Measurements from ENCODE around the gene SELENOW.
"Not testable (repeated sequence)": the region's sequence is repeated elsewhere in the genome, so short reads cannot be mapped to it uniquely, and the experiment has no call there.

The SELENOW gene

DNA sequence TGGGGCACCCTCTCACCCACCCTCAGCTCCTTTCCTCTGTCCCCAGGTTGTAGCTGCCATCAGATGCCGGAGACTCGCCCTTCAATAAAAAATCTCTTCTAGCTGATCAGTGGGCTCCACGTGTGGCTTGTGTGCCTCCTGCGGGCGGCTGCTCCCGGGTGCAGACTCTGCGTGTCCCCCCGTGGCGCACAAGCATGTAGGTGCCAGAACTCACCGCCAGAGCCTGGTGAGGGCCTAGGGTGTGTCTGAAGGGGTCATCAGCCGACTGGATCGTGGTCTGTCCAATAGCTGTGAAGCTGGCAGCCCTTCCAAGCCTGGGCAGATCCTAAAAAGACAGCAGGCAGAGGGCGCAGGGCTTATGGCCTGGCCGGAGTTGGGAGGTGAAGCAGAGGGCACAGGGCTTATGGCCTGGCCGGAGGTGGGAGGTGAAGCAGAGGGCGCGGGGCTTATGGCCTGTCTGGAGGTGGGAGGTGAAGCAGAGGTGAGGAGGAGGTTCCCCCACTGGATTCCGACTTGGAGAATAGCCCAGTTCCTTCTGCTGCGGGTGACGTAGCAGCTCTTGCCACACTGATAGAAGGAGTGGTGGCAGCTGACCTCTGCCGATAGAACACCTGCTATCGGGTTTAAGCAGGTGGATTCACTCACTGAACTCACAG is 21.4 kb upstream of the SELENOW start:
- DNase-seq, result no peak

DNA sequence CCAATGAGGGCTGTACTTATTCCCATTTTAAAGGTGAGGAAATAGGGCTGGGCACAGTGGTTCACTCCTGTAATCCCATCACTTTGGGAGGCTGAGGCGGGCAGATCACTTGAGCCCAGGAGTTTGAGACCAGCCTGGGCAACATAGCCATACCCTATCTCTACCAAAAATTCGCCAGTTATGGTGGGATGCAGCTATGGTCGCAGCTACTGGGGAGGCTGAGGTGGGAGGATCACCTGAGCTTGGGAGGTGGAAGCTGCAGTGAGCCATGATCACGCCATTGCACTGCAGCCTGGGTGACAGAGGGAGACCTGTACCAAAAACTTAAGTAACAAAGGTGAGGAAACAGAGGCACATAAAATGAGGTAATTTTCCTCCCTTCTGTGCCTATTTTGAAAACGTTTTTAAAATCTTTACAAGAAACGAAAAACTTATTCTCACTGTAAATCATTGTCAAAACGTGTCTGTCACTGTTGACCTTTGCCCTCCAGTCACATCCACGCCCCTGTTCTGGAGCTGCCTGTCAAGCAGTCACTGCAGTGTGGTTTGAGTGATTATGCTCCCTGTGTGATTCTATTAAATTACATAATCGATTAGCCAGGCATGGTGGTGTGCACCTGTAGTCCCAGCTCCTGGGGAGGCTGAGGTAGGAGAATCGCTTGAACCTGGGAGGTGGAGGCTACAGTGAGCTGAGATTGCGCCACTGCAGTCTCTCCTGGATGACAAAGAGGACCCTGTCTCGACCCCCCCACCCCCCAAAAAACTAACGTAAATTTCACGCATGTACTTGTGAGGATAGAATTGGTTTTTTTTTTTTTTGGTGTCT is 20.7 kb upstream of the SELENOW start:
- DNase-seq, result no peak

DNA sequence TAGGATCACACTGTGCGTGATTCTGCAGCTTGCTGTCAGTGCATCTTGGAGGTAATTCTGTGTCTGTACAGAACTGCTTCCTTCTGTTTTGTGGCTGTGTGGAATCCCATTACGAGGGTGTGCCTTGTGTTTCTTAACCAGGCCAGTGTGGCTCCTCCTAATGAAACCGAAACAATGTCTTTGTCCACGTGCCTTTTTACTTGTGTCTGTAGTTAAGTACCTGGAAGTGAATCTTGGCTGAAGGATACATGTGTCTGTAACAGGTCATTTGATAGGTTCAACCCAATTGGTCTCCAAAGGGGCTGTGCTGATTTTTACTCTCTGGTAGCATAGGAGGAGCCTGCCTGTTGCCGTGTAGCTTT is 20.1 kb upstream of the SELENOW start:
- no peak for DNase-seq

DNA sequence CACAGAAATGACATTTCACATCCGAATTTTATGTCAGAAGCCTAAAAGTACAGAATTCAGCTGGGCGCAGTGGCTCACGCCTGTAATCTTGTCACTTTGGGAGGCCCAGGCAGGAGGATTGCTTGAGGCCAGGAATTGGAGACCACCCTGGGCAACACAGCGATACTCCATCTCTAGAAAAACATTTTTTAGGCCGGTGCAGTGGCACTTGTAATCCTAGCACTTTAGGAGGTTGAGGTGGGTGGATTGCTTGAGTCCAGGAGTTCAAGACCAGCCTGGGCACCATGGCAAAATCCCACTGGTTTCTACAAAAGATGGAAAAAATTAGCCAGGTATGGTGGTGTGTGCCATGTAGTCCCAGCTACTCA is 17.9 kb upstream of the SELENOW start:
- no peak for DNase-seq

DNA sequence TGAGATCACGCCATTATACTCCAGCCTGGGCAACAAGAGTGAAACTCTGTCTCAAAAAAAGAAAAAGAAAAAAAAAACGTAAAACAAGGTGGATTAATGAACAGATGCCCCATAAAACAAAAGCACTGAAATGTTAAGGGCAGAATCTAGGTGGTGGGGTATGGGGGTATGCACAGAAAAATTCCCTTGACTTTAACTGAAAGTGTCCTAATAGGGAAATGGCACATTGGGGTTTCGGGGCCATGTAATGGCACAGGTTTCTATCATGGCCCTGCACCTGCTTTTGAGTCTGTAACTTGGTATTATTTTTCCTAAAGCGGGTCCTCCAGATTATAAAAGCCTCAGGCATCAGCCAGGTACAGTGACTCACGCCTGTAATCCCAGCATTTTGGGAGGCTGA is 16.9 kb upstream of the SELENOW start:
- DNase-seq, result no peak

DNA sequence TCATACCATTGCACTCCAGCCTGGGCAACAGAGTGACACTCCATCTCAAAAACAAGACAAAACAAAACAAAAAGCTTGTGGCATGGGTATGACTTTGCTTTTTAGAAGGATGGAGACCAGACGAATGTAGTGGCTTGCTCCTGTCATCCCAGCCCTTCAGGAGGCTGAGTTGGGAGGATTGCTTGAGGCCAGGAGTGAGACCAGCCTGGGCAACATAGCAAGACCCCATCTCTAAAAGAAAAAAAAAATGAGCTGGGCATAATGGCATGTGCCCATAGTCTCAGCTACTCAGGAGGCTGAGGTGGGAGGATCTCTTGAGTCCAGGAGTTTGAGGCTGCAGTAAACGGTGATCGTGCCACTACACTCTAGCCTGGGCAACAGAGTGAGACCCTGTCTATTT is 16.4 kb upstream of the SELENOW start:
- no peak for DNase-seq

DNA sequence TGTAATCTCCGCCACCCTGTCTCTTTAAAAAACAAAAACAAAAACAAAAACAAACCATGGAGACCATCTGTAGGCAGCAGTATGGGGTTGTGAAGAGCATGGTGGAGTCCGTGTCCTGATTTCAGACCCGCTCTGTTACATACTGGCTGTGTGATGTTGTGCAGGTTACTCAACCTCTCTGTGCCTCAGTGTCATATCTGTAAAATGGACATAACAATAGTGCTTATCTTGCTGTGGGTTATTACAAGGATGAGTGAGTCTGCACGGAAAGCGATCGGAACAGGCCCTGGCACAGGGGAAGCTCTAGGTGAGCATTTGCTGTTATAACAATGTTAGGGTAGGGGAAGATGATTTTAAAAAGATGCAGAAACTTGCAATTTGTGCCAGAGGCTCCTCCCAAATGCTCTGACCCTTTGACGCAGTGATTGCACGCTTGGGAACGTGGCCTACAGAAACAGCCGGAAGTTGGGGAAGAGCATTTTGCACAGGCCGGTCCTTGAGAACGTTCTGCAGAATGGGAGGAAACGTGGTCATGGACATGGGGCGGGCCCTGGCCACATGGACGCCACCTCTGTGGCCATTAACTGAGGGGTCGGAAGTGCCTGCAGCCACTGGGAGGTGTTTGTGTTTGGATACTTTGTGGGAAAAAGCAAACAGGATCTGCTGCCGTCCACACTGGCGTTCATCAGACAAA is 15.7 kb upstream of the SELENOW start:
- DNase-seq, result no peak

DNA sequence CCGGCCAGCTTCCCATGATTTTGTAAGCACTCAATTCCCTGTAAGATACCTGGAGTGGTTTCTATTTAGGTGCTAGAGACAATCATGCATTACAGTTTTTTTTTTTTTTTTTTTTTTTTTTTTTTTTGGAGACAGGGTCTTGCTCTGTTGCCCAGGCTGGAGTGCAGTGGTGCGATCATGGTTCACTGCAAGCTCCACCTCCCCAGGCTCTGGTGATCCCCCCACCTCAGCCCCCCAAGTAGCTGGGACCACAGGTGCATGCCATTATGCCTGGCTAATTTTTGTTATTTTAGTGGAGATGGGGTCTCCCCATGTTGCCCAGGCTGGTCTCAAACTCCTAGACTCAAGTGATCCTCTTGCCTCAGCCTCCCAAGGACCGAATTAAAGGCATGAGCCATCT is 13.8 kb upstream of the SELENOW start:
- DNase-seq, result not testable (repeated sequence)

DNA sequence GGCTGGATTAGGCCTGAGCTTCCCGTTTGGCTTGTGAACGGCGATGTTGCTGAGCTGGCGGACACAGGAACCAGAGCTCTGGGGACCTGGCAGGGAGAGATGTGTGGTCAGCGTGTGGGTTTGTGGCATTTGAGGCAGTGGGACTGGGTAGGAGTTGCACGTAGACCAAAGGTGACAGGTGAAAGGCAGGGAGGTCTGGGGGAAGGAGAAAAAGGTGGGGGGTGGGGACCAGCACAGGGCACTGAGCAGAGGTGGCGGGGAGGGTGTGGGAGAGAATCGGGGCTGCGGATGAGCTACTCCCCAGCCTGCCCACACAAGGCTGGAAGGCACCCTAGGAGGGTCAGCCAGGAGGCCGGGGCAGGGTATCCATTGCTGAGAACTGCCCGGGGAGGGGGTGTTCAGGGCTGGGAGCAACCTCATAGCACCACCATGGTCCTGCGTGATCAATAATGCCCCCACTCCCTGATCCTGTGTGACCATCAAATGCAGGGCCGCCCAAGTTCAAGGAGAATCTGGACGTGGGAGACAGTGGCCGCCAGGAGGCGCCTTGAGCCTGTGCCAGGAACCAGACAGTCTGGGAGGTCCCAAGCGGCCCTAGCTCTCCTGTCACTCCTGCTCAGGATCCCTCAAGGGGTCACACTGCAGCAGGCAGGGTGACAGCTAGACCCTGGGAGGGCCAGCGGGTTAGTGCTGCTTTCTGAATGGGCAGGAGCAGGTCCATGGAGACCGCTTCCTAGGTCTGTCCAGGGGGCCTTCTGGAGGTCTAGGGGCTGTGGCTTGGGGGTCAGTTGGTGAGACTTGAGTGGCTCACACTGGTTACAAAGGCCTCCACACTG is 12.8 kb upstream of the SELENOW start:
- no peak for DNase-seq

DNA sequence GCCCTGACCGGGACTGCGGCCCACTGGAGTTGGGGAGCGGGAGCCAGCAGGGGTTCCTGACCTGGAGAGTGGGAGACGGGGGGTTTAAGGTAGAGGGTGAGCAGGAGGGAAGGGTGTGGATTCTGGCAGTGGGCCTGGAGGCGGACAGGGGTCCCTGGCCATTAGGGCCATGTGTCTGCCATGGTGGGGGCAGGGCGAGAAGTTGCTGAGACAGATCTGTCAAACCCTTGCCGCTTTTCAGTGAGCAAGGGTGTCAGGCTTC is 12.2 kb upstream of the SELENOW start:
- DNase-seq, result no peak

DNA sequence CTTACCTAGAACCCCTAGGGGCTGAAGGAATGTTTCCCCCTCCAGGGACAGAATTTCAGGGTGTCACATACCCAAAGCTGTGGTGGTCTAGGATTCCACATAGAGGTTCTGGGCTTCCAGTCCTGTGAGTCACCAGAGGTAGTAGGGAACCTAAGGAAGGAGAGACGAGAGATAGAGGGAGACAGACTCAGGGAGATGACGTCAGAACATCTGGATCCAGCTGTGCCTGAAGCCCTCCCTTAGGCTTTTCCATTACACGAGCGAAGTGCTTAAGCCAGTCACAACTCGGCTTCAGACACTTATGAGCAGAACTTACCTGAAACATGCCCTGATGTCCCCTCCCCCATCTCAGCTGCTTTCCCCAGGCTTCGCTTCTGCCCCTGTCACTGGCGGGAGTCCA is 11.8 kb upstream of the SELENOW start:
- DNase-seq, result no peak

DNA sequence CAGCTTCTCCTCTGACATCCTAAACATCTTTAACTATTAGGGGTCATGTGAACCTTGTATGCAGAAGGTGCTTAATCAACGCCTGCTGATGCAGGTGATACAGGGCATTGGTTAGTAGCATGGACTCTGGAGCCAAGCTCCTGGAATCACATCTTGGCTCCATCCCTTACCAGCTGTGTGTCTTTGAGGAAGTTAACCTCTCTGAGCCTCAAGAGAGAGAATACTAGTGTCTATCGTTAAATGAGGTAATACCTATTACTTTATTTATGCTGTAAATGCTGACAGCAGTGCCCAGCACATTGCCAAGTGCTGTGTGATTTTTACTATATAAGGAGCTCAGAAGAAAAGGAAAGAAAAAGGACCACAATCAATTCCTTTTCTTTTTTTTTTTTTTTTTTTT is 11.2 kb upstream of the SELENOW start:
- no peak for DNase-seq

DNA sequence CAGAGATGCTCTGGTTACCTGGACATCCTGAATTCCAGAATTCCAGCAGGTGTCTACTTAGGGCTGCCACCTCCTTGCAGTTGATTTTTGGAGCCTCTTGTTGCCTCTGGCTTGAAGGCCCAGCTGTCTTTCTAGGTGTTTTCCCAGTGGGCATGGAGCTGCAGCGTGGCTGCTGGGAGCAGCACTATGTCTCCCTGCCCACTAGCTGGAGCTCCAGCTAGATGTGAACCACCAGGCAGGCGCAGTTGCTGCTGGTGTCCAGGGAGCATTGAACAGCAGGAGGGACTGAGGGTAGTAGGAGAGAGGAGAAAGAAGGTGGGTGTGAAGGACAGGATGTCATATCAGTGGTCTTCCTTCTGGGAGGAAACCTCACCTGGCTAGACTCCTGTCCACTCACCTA is 9.9 kb upstream of the SELENOW start:
- DNase-seq, result no peak

DNA sequence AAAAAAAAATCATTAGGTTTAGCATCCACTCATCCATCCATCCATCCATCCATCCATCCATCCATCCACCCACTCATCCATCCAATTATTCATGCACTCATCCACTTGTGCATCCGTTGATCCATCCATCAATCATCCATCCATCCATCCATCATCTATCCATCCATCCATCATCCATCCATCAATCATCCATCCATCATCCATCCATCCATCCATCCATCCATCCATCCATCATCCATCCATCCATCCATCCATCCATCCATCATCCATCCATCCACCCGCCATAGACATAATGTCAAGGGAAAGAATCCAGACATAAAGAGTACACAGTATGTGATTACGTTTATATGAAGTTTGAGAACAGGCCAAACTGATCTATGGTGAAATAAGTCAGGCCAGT is 9.0 kb upstream of the SELENOW start:
- DNase-seq, result no peak

DNA sequence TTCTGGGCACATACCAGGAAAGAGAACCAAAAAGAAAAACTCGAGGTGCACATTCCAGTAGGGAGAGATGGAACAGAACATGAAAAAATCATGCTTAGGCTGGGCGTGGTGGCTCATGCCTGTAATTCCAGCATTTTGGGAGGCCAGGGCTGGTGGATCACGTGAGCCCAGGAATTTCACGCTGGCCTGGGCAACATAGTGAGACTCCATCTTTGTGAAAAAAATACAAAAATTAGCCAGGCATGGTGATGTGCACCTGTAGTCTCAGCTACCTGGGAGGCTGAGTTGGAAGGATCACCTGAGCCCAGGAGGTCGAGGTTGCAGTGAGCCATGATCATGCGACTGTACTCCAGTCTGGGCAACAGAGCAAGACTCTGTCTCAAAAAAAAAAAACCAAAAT is 7.2 kb upstream of the SELENOW start:
- not testable (repeated sequence) for DNase-seq

DNA sequence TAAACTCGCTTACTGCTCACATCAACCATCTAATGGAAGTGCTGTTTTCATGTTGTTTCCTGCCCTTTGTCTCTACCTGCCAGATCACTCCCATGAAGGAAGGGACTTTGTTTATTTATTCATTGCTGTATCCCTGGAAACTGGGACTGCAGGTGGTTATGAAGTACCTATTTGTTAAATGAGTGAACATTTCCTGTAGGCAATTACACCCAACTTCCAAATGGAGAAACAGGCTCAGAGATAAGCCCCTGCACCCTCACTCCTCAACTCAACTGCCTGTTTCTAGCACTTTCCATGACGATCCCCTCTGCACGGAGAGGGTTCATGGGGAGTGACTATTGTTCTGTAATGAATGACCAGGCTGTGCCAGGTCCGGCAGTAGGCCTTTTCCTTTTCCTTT is 1.9 kb upstream of the SELENOW start:
- DNase-seq, result peak; percentile 52

DNA sequence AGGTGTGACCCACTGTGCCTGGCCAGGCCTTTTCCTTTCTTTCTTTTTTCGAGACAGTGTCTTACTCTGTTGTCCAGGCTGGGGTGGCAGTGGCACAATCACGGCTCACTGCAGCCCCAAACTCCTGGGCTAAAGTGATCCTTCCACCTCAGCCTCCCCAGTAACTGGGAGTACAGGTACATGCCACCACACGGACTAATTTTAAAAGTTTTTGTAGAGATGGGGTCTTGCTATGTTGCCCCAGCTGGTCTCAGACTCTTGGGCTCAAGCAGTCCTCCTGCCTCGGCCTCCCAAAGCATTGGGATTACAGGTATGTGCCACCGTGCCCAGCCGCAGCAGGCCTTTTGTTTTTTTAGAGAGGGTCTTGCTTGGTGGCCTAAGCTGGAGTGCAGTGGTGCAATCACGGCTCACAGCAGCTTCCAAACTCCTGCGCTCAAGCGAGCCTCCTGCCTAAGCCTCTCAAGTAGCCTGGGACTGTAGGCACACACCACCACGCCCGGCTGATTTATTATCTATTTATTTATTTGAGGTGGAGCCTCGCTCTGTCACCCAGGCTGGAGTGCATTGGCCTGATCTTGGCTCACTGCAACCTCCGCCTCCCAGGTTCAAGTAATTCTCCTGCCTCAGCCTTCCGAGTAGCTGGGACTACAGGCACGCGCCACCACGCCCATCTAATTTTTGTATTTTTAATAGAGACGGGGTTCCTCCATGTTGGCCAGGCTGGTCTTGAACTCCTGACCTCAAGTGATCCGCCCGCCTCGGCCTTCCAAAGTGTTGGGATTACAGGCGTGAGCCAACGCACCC is 1.1 kb upstream of the SELENOW start:
- DNase-seq, result not testable (repeated sequence)

DNA sequence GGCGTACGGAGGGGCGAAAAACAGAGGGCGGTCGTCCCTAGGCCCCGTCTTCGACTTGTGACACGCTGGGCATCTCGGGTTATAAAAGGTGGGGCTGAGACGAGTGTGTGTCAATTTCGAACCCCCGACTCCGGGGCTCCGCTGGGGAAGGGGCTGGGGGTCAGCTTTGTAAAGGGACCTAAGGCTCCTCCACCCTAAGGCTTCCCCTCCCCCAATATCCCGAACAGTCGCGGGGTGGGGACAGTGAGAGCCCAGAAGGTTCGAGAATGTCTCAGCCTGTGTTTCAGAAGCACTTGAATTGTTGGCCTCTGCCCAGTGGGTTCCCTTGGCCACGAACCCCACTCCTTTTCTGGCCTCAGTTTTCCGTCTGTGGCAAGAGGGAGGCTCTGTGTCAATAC is 450 bp downstream of the SELENOW start:
- DNase-seq, result no peak

DNA sequence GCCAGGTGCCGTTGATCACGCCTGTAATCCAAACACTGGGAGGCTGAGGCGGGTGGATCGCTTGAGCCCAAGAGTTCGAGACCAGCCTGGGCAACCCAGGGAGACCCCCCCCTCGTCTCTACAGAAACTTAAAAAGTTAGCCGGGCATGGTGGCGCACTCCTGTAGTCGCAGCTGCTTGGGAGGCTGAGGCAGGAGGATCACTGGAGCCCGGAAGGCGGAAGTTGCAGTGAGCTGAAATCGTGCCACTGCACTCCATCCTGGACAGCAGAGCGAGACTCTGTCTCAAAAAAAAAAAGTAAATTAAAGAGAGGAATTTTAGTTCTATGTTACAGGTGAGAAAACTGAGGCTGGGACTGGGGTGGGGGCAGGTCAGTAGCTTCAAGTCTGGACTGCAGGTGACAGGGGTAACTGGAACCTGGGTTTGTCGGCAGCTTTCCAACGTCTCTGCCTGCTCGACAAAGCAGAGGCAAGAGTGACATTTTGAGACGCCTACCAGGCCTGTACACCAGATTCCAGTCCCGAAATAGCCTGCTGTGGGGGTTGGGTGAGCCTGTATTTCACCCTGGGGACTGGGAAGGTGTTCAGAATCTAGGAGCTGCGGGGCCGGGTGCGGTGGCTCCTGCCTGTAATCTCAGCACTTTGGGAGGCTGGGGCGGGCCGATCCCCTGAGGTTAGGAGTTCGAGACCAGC is 1.2 kb downstream of the SELENOW start:
- no peak for DNase-seq

DNA sequence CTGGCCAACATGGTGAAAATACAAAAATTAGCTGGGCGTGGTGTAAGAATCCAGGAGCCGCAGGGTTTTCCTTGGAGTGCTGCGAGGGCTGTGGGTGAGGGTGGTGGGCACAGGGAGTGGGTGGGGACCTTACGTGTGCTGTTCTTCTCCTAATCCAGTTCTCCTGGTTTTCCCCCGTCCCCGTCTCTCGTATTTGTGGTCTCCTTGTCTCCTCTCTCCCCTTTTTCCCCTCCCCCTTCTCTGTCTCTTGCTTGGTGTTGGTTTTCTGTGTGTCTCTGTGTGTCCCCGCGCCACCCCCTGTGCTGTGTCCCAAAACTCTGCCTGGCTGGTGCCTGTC is 1.7 kb downstream of the SELENOW start:
- DNase-seq, result no peak

DNA sequence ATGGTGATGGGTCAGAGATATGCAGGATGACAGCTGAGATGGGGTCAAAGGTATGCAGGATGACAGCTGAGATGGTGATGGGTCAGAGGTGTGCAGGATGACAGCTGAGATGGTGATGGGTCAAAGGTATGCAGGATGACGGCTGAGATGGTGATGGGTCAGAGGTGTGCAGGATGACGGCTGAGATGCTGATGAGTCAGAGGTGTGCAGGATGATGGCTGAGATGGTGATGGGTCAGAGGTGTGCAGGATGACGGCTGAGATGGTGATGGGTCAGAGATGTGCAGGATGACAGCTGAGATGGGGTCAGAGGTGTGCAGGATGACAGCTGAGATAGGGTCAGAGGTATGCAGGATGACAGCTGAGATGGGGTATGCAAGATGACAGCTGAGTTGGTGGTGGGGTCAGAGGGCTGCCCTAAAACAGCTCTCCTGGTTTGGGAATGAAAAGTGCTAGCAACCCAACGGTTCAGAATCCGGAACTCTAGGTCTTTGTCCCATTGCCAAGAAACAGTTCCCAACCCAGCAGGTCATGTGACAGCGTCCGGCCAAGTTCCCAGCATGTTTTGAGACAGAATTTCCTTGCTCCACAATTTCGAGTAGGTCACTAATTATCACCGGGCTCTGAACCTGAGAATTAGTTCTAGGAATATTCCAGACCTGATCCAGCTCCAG is 3.2 kb downstream of the SELENOW start:
- DNase-seq, result no peak

DNA sequence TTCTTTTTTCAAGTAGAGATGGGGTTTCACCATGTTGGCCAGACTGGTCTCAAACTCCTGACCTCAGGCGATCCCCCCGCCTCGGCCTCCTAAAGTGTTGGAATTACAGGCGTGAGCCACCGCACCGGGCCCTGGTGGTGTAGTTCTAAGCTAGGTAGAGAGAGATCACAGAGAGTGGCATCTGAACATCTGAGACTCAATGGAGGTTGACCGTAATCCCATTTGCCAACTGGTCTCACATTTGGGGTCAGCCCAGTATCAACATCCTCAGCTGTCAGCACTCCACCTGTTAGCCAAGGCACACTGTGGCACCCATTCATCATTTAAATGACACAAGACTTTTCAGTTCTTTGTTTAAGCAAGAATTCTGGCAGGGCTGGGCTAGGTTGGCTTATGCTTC is 8.1 kb downstream of the SELENOW start:
- DNase-seq, result no peak
